Neural cell (in vitro differentiated cells): ENCODE measurements around the gene LNX1. TPM values are rescaled to one million over a fixed set of nuclear protein-coding genes. Genes with fewer than 3 reads are reported as not detected.

ENCODE experiments used
- polyA plus RNA-seq: library from polyadenylated mRNA; depleted of rRNA; stranded (reverse); fragments of >200 nt; gene quantifications from 2 replicates; pipeline ENCODE4 v1.2.3, GENCODE V29; 2014

The LNX1 gene
- polyA plus RNA-seq, 1 donor from 2014 or later = 3.4 TPM

Other genes with a start within 250 kb of the LNX1 start
- gene SCFD2, start 225.4 kb downstream of the LNX1 start, polyA plus RNA-seq = 5.0 and 8.3 TPM in 2 replicates
- 89.0 and 94.5 TPM in 2 replicates for gene FIP1L1, start 213.8 kb downstream of the LNX1 start, polyA plus RNA-seq